ENCODE data around the gene ATG4B. TPM values are rescaled to one million over a fixed set of nuclear protein-coding genes. Genes with fewer than 3 reads are reported as not detected.
"Not testable (repeated sequence)": the region's sequence is repeated elsewhere in the genome, so short reads cannot be mapped to it uniquely, and the experiment has no call there.

ATG4B gene
- 100 to 1,000 TPM in 1 of 3 donors, 10 to 100 TPM in 2; 87.9 to 154 (median 94.6) TPM for total RNA-seq
- long read RNA-seq, donor 1, transcript ATG4B-220 (13 exons, 2,414 nt): minor isoform, 8 of 111 reads
- long read RNA-seq, donor 1, transcript ATG4B-205 (13 exons, 2,878 nt): major isoform, 22 of 111 reads
- long read RNA-seq, donor 1, partial matches to known transcripts: 40 of 111 reads
- long read RNA-seq, donor 1, other reads (novel, unspliced or antisense): 33 of 111 reads
- long read RNA-seq, donor 2, transcript ATG4B-205 (13 exons, 2,878 nt): major isoform, 24 of 41 reads
- long read RNA-seq, donor 2, partial matches to known transcripts: 4 of 41 reads
- long read RNA-seq, donor 2, other reads (novel, unspliced or antisense): 10 of 41 reads

DNA sequence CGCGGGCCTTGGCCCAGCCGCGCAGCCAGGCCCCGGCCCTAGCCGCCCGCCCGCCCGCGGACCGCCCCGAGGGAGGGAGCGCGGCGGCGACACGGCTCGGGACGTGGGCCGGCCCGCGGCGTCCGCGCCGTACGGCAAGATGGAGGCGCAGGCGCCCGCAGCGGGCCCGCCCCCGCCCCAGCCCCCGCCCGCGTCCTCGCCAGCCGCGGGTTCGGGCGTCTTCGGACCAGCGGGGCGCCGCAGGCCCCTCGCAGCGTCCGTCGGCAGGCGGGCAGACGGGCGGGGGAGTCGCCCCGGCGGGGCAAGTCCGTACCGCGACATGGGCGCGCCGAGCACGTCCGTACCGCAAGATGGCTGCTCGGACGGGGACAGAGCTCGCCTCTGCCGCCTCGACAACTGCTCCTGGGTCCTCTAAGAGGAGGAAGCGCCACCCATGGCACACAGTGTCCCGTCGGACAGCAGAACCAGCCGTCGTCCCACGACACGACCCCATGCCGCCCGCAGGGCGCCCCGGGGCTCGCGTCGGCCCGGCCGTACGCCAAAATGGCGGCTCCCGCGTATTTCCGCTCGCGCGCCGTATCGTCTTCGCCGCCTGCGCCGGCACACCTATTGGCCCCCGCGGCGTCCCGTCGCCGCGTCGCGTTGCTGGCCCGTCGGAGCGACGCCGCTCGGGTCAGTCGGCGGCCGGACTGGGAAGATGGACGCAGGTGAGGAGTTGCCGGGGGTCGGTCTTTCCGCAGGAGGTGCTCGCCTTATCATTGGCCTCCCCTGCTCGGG lies at the start of gene ATG4B, which contains the start of gene THAP4:
TSS of gene ATG4B (plus strand) at position 676 of the 777 bp plus-strand sequence. CDS start at position 698, 22 bp downstream.
TSS of gene THAP4 (minus strand) at position 141 of the 777 bp plus-strand sequence. CDS start 141 bp downstream, outside the sequence.
- TF ChIP-seq, protein P1, sequence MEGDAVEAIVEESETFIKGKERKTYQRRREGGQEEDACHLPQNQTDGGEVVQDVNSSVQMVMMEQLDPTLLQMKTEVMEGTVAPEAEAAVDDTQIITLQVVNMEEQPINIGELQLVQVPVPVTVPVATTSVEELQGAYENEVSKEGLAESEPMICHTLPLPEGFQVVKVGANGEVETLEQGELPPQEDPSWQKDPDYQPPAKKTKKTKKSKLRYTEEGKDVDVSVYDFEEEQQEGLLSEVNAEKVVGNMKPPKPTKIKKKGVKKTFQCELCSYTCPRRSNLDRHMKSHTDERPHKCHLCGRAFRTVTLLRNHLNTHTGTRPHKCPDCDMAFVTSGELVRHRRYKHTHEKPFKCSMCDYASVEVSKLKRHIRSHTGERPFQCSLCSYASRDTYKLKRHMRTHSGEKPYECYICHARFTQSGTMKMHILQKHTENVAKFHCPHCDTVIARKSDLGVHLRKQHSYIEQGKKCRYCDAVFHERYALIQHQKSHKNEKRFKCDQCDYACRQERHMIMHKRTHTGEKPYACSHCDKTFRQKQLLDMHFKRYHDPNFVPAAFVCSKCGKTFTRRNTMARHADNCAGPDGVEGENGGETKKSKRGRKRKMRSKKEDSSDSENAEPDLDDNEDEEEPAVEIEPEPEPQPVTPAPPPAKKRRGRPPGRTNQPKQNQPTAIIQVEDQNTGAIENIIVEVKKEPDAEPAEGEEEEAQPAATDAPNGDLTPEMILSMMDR (IDR thresholded peaks at IDR 0.05): no peak
- ATAC-seq (peak; percentile 92), DNase-seq (peak; percentile 88 to 92 (median 91))
- no peaks in the 10 kb centered on the region for H3K9me3 ChIP-seq
- intact Hi-C loops (cut with DNase I, micrococcal nuclease): no loop called here
- peaks cover 9% of the 10 kb centered on the region for H3K36me3 ChIP-seq (ENCODE audit: low read depth)
- peaks cover 36% of the 10 kb centered on the region for H3K4me1 ChIP-seq (ENCODE audit: low read depth)
- H3K4me3 ChIP-seq: peak within 1 kb of the TSS; percentile 94

GRCh38 chr2:241589863-241590262 lies 47.6 kb upstream of the ATG4B start:
- H3K4me3 ChIP-seq; ATAC-seq; H3K4me1 ChIP-seq (ENCODE audit: low read depth); intact Hi-C loops (cut with DNase I, micrococcal nuclease); H3K36me3 ChIP-seq (ENCODE audit: low read depth): not testable (repeated sequence)
- peak in 1 of 3 donors; percentile 17 for DNase-seq
- peaks cover 29% of the 10 kb centered on the region for H3K9me3 ChIP-seq

- intact Hi-C loops (cut with DNase I, micrococcal nuclease); H3K4me3 ChIP-seq: not testable (repeated sequence)
Measured at GRCh38 chr2:241590496-241591455, 46.7 kb upstream of the ATG4B start.

GRCh38 chr2:241592126-241592845 lies 45.2 kb upstream of the ATG4B start:
- peaks cover 3% of the 10 kb centered on the region for H3K36me3 ChIP-seq (ENCODE audit: low read depth)
- H3K9me3 ChIP-seq: peaks cover 10% of the 10 kb centered on the region
- H3K4me1 ChIP-seq (ENCODE audit: low read depth): no peaks in the 10 kb centered on the region
- TF ChIP-seq, protein P1 (IDR thresholded peaks at IDR 0.05): no peak
- ATAC-seq: no peak
- DNase-seq: peak in 1 of 3 donors; percentile 37
- no peak overlapping the region for H3K4me3 ChIP-seq
- intact Hi-C loops (cut with DNase I, micrococcal nuclease): no loop called here

More at GRCh38 chr2:241590496-241591455, 46.7 kb upstream of the ATG4B start:
- peak in 1 of 3 donors; percentile 23 for DNase-seq
- not testable (repeated sequence) for H3K36me3 ChIP-seq (ENCODE audit: low read depth); H3K4me1 ChIP-seq (ENCODE audit: low read depth); ATAC-seq
- H3K9me3 ChIP-seq: peaks cover 24% of the 10 kb centered on the region

DNA sequence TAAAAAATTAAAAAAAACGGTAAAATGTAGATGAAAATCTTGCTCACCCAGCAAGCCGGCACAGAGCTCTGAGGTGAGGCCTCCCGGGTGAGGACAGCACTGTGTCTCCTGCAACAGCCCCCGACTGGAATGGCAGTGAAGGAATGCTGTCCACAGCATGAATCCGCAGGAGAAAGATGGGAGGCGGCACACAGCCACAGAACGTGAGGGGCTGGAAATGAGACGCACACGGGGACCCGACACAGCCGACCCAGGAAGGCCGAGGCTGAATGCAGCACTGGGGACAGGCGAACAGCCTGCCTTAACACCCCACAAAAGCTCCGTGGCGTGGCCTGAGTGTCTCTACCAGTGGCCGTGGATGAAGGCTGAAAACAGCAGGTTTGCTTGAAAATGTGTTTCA lies 44.2 kb upstream of the ATG4B start:
- no peaks in the 10 kb centered on the region for H3K4me1 ChIP-seq (ENCODE audit: low read depth)
- H3K9me3 ChIP-seq: peaks cover under 1% of the 10 kb centered on the region
- H3K4me3 ChIP-seq: no peak overlapping the region
- ATAC-seq (no peak), DNase-seq (peak in 1 of 3 donors; percentile 10)
- peaks cover 3% of the 10 kb centered on the region for H3K36me3 ChIP-seq (ENCODE audit: low read depth)
- intact Hi-C loops (cut with DNase I, micrococcal nuclease): no loop called here
- TF ChIP-seq, protein P1 (IDR thresholded peaks at IDR 0.05): no peak
